Testis (tissue), 3 donors: ENCODE results near the gene SETD1B. TPM values are rescaled to one million over a fixed set of nuclear protein-coding genes. Genes with fewer than 3 reads are reported as not detected.

Source experiments
- DNase-seq: peaks from one replicate; pipeline ENCODE4 v3.0.0-alpha.2; 2019
- H3K27ac ChIP-seq, 2 donors: fragments of 200-600 bp; sonication (generic); one replicate each; pipeline ENCODE4 v1.5.1; 2019
- H3K27me3 ChIP-seq: fragments of 200-600 bp; sonication (generic); one replicate; pipeline ENCODE4 v1.5.1; 2019
- H3K36me3 ChIP-seq: fragments of 200-600 bp; sonication (generic); one replicate; pipeline ENCODE4 v1.5.1; 2017; ENCODE audit warnings: low read depth; ENCODE audit errors: missing control alignments
- H3K4me1 ChIP-seq: fragments of 200-600 bp; sonication (generic); one replicate; pipeline ENCODE4 v1.5.1; 2019
- H3K4me3 ChIP-seq, 2 donors: fragments of 200-600 bp; sonication (generic); one replicate each; pipeline ENCODE4 v1.5.1; 2017 to 2019
- H3K9me3 ChIP-seq: fragments of 200-600 bp; sonication (generic); one replicate; pipeline ENCODE4 v1.5.1; 2017
- CTCF ChIP-seq, 3 experiments: fragments of 450-650 bp in 2 of 3; fragments of 200-600 bp in 1 of 3; sonication (generic) in 1 of 3; IDR thresholded peaks; one replicate each; pipeline ENCODE4 v1.5.1; 2016 to 2019; ENCODE audit warnings: antibody characterized with exemption in 3 of 3, mild to moderate bottlenecking in 2 of 3, moderate library complexity in 1 of 3
- POLR2A ChIP-seq: fragments of 450-650 bp; IDR thresholded peaks from one replicate; pipeline ENCODE4 v1.6.1; 2017; ENCODE audit warnings: antibody characterized with exemption, mild to moderate bottlenecking, moderate library complexity
- WGBS, 2 donors: methylation state at CpG; one replicate each; pipeline ENCODE4 v1.1.5; 2018; 5-methylcytosine and 5-hydroxymethylcytosine counted together
- intact Hi-C: fragments of 100-400 bp; cut with DNase I; formaldehyde crosslinking; loops from one replicate; pipeline ENCODE4 v1.15.1; 2023; ENCODE audit warnings: low total_unique reads
- polyA plus RNA-seq: library from polyadenylated mRNA; stranded (reverse); fragments of 350-450 nt; fragmentation: Illumina TruSeq; extraction: RNeasy Lipid Tissue Mini Kit (QIAGEN cat#74804); gene quantifications from one replicate; pipeline ENCODE4 v1.2.3, GENCODE V29; 2014; ENCODE audit warnings: low read depth, low replicate concordance; ENCODE audit not compliant: insufficient read depth
- total RNA-seq, 2 donors: library from RNA; depleted of rRNA; stranded (reverse); fragments of >200 nt; gene quantifications; one replicate each; pipeline ENCODE4 v1.2.3, GENCODE V29; 2016

The SETD1B gene
- total and polyA plus RNA-seq, 3 donors from 2014 or later, result 18.9 to 23.3 (median 23.1) TPM

GRCh38 chr12:121806009-121806545 lies 2.3 kb downstream of the SETD1B start:
- no peaks in the 10 kb centered on the region for H3K36me3 ChIP-seq
- intact Hi-C loops, result no loop called here
- H3K9me3 ChIP-seq, result no peaks in the 10 kb centered on the region
- H3K4me1 ChIP-seq, result peaks cover 35% of the 10 kb centered on the region
- no peak for TF ChIP-seq CTCF (IDR thresholded peaks at IDR 0.05)
- TF ChIP-seq POLR2A, result no peak
- H3K4me3 ChIP-seq, result peak overlapping the region; percentile 83 to 87
- H3K27ac ChIP-seq, result peak overlapping the region; percentile 50 to 99
- no peak for DNase-seq
- no peaks in the 10 kb centered on the region for H3K27me3 ChIP-seq
- 5 to 7% methylated on average over 16 of the region's 16 CpGs for WGBS, 2 donors

- Histone ChIP-seq H3K27me3 (no peaks in the 10 kb centered on the region), H3K4me1 (peaks cover 35% of the 10 kb centered on the region), H3K9me3 (no peaks in the 10 kb centered on the region), H3K4me3 (peak overlapping the region; percentile 83 to 87), H3K27ac (peak overlapping the region in 1 of 2 donors; percentile 50), H3K36me3 (no peaks in the 10 kb centered on the region)
- WGBS, 2 donors, result 33 to 53% methylated on average over 13 to 21 of the region's 21 CpGs
- TF ChIP-seq POLR2A (no peak), CTCF (IDR thresholded peaks at IDR 0.05) (no peak)
- intact Hi-C loops, result no loop called here
- DNase-seq, result no peak
These were observed 3.0 kb downstream of the SETD1B start for GRCh38 chr12:121806546-121807423.

- DNase-seq, result no peak
- intact Hi-C loops, result no loop called here
- H3K27ac ChIP-seq, result no peak overlapping the region
These were observed 4.0 kb downstream of the SETD1B start for GRCh38 chr12:121807642-121808347.

GRCh38 chr12:121808623-121809022 lies 4.8 kb downstream of the SETD1B start:
- intact Hi-C loops, result no loop called here
- Histone ChIP-seq H3K27ac (no peak overlapping the region), H3K9me3 (no peaks in the 10 kb centered on the region), H3K36me3 (no peaks in the 10 kb centered on the region), H3K4me3 (no peak overlapping the region), H3K4me1 (peaks cover 42% of the 10 kb centered on the region), H3K27me3 (no peaks in the 10 kb centered on the region)
- WGBS, 2 donors, result 86 to 90% methylated on average over 8 of the region's 8 CpGs
- DNase-seq, result no peak
- TF ChIP-seq POLR2A, result no peak
- TF ChIP-seq CTCF (IDR thresholded peaks at IDR 0.05), result no peak

More at GRCh38 chr12:121807642-121808347, 4.0 kb downstream of the SETD1B start:
- Histone ChIP-seq H3K4me1 (peaks cover 34% of the 10 kb centered on the region), H3K4me3 (no peak overlapping the region), H3K27me3 (no peaks in the 10 kb centered on the region), H3K9me3 (no peaks in the 10 kb centered on the region), H3K36me3 (no peaks in the 10 kb centered on the region)
- TF ChIP-seq CTCF (IDR thresholded peaks at IDR 0.05) (no peak), POLR2A (no peak)
- 81 to 83% methylated on average over 12 to 14 of the region's 14 CpGs for WGBS, 2 donors
